Measurements from ENCODE around the gene ZFR. TPM values are rescaled to one million over a fixed set of nuclear protein-coding genes. Genes with fewer than 3 reads are reported as not detected.
"Not testable (repeated sequence)": the region's sequence is repeated elsewhere in the genome, so short reads cannot be mapped to it uniquely, and the experiment has no call there.

Gene ZFR
- total RNA-seq, 1 donor = 118 TPM

DNA sequence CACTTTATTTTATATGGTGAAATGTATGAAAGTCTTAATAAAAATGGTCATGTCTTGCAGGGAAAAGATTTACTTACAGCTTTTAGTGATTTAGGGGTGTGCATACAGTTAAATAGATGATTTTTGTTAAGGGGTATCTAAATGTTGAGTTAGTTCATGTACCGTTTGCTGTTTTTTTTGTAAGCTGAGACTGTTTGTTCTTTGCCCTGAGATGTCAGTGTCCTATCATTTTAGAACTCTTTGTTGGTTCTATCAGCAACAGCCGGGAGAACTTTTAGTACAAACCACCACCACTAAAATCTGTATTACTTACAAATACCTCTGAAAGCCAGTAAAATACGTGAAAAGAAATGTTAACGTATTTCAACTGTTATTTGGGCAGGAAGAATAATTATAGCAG, 75.5 kb downstream of the ZFR start:
- no peak overlapping the region for H3K4me3 ChIP-seq (ENCODE audit: low read depth, low read length)
- TF ChIP-seq CTCF (IDR thresholded peaks at IDR 0.05; ENCODE audit: insufficient read depth, low read length) = no peak
- DNase-seq (ENCODE audit: low read depth) = no peak

DNA sequence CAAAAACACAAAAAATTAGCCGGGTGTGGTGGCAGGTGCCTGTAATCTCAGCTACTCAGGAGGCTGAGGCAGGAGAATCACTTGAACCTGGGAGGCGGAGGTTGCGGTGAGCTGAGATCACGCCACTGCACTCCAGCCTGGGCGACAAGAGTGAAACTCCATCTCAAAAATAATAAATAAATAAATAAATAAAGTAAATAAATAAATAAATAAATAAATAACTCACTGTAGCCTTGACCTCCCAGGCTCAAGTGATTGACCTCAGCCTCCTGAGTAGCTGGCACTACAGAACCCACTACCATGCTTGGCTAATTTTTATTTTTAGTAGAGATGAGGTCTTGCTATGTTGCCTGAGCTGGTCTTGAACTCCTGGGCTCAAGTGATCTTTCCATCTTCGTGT, 77.3 kb downstream of the ZFR start:
- H3K4me3 ChIP-seq (ENCODE audit: low read depth, low read length); DNase-seq (ENCODE audit: low read depth): not testable (repeated sequence)

DNA sequence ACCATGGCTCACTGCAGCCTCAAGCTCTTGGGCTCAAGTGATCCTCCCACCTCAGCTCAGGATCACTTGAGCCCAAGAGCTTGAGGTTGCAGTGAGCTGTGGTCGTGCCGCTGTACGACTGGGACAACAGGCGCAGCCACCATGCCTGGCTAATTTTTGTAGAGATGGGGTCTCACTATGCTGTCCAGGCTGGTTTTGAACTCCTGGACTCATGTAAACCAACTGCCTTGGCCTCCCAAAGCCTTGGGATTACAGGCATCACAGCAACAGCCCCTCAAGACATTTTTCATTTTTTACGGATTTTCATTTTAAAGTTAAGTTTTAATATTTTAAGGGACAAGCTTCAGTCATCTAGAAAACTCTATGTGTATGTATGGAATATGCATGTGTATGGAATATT, 78.9 kb downstream of the ZFR start:
- no peak for TF ChIP-seq CTCF (IDR thresholded peaks at IDR 0.05; ENCODE audit: insufficient read depth, low read length)
- DNase-seq (ENCODE audit: low read depth) = no peak

DNA sequence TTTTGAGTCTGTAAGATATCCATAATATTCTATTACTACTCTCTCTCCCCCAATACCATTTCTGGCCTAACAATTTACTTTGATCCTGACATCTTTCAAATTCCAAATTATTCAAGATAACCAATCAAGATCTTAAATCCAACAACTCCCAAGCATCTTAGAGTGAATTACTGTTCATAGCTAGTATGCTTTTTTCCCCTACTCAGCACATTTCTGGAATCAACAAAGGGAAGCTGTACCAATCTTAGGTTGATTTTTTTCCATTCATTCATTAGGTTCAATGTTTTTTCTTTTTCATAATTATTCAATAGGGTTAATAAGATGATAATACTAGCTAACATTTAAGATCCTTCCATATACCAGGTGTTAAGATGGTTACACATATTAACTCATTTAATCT, 81.5 kb downstream of the ZFR start:
- H3K4me3 ChIP-seq (ENCODE audit: low read depth, low read length) = no peak overlapping the region
- no peak for TF ChIP-seq CTCF (IDR thresholded peaks at IDR 0.05; ENCODE audit: insufficient read depth, low read length)
- no peak for DNase-seq (ENCODE audit: low read depth)

More for the DNA sequence above, 78.9 kb downstream of the ZFR start:
- no peak overlapping the region for H3K4me3 ChIP-seq (ENCODE audit: low read depth, low read length)

DNA sequence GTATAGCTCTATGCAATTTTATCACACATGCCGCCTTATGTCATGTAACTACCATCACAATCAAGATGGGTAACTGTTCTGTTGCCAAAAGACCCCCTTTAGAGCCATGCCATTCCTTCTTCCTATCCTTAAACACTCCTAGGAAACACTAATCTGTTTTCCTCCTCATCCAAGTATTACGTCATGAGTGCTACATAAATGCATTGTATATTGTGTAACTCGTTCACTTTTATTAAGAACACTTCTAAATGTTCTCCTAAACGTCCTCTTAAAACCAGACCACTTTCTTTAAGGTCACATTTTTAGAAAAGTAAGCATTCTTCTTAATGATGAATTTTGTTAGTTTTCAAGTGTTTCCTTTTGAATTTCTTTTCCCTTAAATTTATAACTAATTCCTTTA, 82.0 kb downstream of the ZFR start:
- no peak for TF ChIP-seq CTCF (IDR thresholded peaks at IDR 0.05; ENCODE audit: insufficient read depth, low read length)
- no peak for DNase-seq (ENCODE audit: low read depth)

DNA sequence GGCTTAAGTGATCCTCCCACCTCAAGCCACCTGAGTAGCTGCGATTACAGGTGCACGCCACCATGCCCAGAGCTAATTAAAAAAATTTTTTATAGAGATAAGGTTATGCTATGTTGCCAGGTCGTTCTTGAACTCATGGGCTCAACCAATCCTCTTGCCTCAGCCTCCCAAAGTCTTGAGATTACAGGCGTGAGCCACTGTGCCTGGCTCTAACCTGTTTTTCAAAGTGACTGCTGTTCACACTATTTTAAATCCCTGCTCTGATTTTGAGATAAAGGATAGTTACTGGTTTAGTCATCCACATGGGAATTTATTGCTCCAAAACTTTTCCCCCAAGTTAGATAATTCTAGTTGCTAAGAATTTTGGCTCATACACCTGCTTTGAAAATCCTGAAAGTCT, 83.6 kb downstream of the ZFR start:
- no peak overlapping the region for H3K4me3 ChIP-seq (ENCODE audit: low read depth, low read length)
- no peak for TF ChIP-seq CTCF (IDR thresholded peaks at IDR 0.05; ENCODE audit: insufficient read depth, low read length)
- peak; percentile 29 for DNase-seq (ENCODE audit: low read depth)

More for the DNA sequence above, 82.0 kb downstream of the ZFR start:
- no peak overlapping the region for H3K4me3 ChIP-seq (ENCODE audit: low read depth, low read length)

GRCh38 chr5:32358611-32359010, 85.9 kb downstream of the ZFR start:
- H3K4me3 ChIP-seq (ENCODE audit: low read depth, low read length) = no peak overlapping the region
- no peak for DNase-seq (ENCODE audit: low read depth)
- TF ChIP-seq CTCF (IDR thresholded peaks at IDR 0.05; ENCODE audit: insufficient read depth, low read length) = no peak
